Measurements from ENCODE around the gene TIAM2. TPM values are rescaled to one million over a fixed set of nuclear protein-coding genes. Genes with fewer than 3 reads are reported as not detected.

TIAM2 gene
- total RNA-seq, 4 donors from 2014 or later: 6.5 to 13.4 (median 10.7) TPM

GRCh38 chr6:155078331-155078745 lies 83.2 kb downstream of the TIAM2 start:
- TF ChIP-seq CTCF (IDR thresholded peaks at IDR 0.05; ENCODE audit: low read depth): no peak

- TF ChIP-seq CTCF (IDR thresholded peaks at IDR 0.05; ENCODE audit: low read depth): no peak
Observed at GRCh38 chr6:155079985-155080452, 84.9 kb downstream of the TIAM2 start.

- no peak for TF ChIP-seq CTCF (IDR thresholded peaks at IDR 0.05; ENCODE audit: low read depth)
Observed at GRCh38 chr6:155080881-155081845, 86.0 kb downstream of the TIAM2 start.

GRCh38 chr6:155084431-155085123 lies 89.5 kb downstream of the TIAM2 start:
- TF ChIP-seq CTCF (IDR thresholded peaks at IDR 0.05; ENCODE audit: low read depth): no peak

- TF ChIP-seq CTCF (IDR thresholded peaks at IDR 0.05; ENCODE audit: low read depth): no peak
Observed at GRCh38 chr6:155085582-155086257, 90.6 kb downstream of the TIAM2 start.

- no peak for TF ChIP-seq CTCF (IDR thresholded peaks at IDR 0.05; ENCODE audit: low read depth)
Observed at GRCh38 chr6:155088856-155089255, 93.7 kb downstream of the TIAM2 start.

All from subcutaneous adipose tissue (tissue), 4 donors.